ENCODE data around the gene ABCB11. TPM values are rescaled to one million over a fixed set of nuclear protein-coding genes. Genes with fewer than 3 reads are reported as not detected.
"Not testable (repeated sequence)": the region's sequence is repeated elsewhere in the genome, so short reads cannot be mapped to it uniquely, and the experiment has no call there.

Gene ABCB11
- total RNA-seq, 4 donors from 2014 or later, result under 0.01 to 1.2 (median 0.11) TPM; not detected in 1

GRCh38 chr2:168934826-168935225 lies 96.3 kb downstream of the ABCB11 start:
- no peaks in the 10 kb centered on the region for H3K9me3 ChIP-seq
- H3K27me3 ChIP-seq, result no peaks in the 10 kb centered on the region
- H3K4me3 ChIP-seq (replicated peaks in 1 of 3), result no peak overlapping the region
- intact Hi-C loops (cut with DNase I), result no loop called here
- DNase-seq, result no peak
- H3K4me1 ChIP-seq, result no peaks in the 10 kb centered on the region
- TF ChIP-seq CTCF (IDR thresholded peaks at IDR 0.05) (no peak), POLR2A (IDR thresholded peaks at IDR 0.05) (no peak)
- 89 to 92% methylated on average over 2 of the region's 2 CpGs for WGBS, 2 donors
- H3K36me3 ChIP-seq, result no peaks in the 10 kb centered on the region
- H3K27ac ChIP-seq, result no peak overlapping the region

- intact Hi-C loops (cut with DNase I); DNase-seq; H3K4me1 ChIP-seq; H3K9me3 ChIP-seq; H3K4me3 ChIP-seq (replicated peaks in 1 of 3); H3K27me3 ChIP-seq; H3K27ac ChIP-seq; H3K36me3 ChIP-seq: not testable (repeated sequence)
- 93 to 96% methylated on average over 4 of the region's 4 CpGs for WGBS, 2 donors
Observed at GRCh38 chr2:168932174-168932573, 99.0 kb downstream of the ABCB11 start.

- Histone ChIP-seq H3K27me3 (no peaks in the 10 kb centered on the region), H3K36me3 (no peaks in the 10 kb centered on the region), H3K4me3 (replicated peaks in 1 of 3) (no peak overlapping the region), H3K4me1 (no peaks in the 10 kb centered on the region), H3K9me3 (no peaks in the 10 kb centered on the region), H3K27ac (peak overlapping the region in 1 of 3 donors; percentile 8)
- TF ChIP-seq POLR2A (IDR thresholded peaks at IDR 0.05), result no peak
- TF ChIP-seq CTCF (IDR thresholded peaks at IDR 0.05), result no peak
- peak; percentile 13 to 14 for DNase-seq
- WGBS, 2 donors, result 29 to 42% methylated on average over 1 of the region's 1 CpG
- intact Hi-C loops (cut with DNase I), result no loop called here
Observed at GRCh38 chr2:168930242-168930641, 100.9 kb downstream of the ABCB11 start.

- TF ChIP-seq POLR2A (IDR thresholded peaks at IDR 0.05) (no peak), CTCF (IDR thresholded peaks at IDR 0.05) (no peak)
- Histone ChIP-seq H3K4me3 (replicated peaks in 1 of 3) (no peak overlapping the region), H3K27ac (no peak overlapping the region), H3K9me3 (no peaks in the 10 kb centered on the region), H3K36me3 (no peaks in the 10 kb centered on the region), H3K4me1 (no peaks in the 10 kb centered on the region), H3K27me3 (no peaks in the 10 kb centered on the region)
- no peak for DNase-seq
- intact Hi-C loops (cut with DNase I), result loop anchor here (10.0 kb wide), 1 partner anchor 584 kb away; no protein-coding TSS in a partner anchor
- WGBS, 2 donors, result 77 to 78% methylated on average over 3 of the region's 3 CpGs
Observed at GRCh38 chr2:168929031-168929430, 102.1 kb downstream of the ABCB11 start.

GRCh38 chr2:168928113-168928831 lies 102.9 kb downstream of the ABCB11 start:
- no peak overlapping the region for H3K27ac ChIP-seq
- no peaks in the 10 kb centered on the region for H3K9me3 ChIP-seq
- H3K36me3 ChIP-seq, result no peaks in the 10 kb centered on the region
- no peaks in the 10 kb centered on the region for H3K27me3 ChIP-seq
- DNase-seq, result no peak
- no peak for TF ChIP-seq POLR2A (IDR thresholded peaks at IDR 0.05)
- WGBS, 2 donors, result 77 to 95% methylated on average over 3 of the region's 3 CpGs
- H3K4me3 ChIP-seq (replicated peaks in 1 of 3), result no peak overlapping the region
- H3K4me1 ChIP-seq, result no peaks in the 10 kb centered on the region
- intact Hi-C loops (cut with DNase I), result loop anchor here (10.0 kb wide), 1 partner anchor 583 kb away; no protein-coding TSS in a partner anchor

GRCh38 chr2:168926621-168927386 lies 104.3 kb downstream of the ABCB11 start:
- WGBS, 2 donors, result 87 to 88% methylated on average over 3 of the region's 3 CpGs
- no peak for DNase-seq
- Histone ChIP-seq H3K4me3 (replicated peaks in 1 of 3) (no peak overlapping the region), H3K27me3 (no peaks in the 10 kb centered on the region), H3K36me3 (no peaks in the 10 kb centered on the region), H3K4me1 (no peaks in the 10 kb centered on the region), H3K9me3 (no peaks in the 10 kb centered on the region), H3K27ac (no peak overlapping the region)
- TF ChIP-seq CTCF (IDR thresholded peaks at IDR 0.05) (no peak), POLR2A (IDR thresholded peaks at IDR 0.05) (no peak)
- intact Hi-C loops (cut with DNase I), result loop anchor here (10.0 kb wide), 1 partner anchor 582 kb away; no protein-coding TSS in a partner anchor

Data from thyroid gland (tissue), 4 donors.